HG02623 (cell line): ENCODE data around the gene ZNF598.

Source experiments
- ATAC-seq: cut with Tn5 transposase; IDR thresholded peaks from one replicate; pipeline ENCODE4 v1.9.1; 2021; ENCODE audit warnings: moderate library complexity; ENCODE audit not compliant: unreplicated experiment

ZNF598 gene

GRCh38 chr16:1991948-1992703 lies 17.5 kb downstream of the ZNF598 start:
- peak; percentile 41 for ATAC-seq

DNA sequence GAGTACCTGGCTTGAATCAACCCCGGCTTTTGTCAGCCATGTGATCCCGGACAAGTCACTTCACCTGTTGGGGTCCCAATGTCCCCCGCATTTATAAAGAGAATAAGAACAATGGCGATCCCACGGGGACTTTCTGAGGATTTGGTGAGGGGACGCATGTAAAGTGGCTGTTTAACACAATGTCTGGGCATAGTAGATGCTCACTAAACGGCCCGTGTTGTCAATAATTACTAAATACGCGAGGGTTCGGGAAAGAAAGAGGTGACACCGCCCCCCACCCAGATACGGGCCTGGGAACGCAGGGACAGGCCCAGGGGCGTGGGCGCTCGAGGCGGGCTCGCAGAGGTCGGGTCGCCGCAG lies 18.1 kb downstream of the ZNF598 start:
- no peak for ATAC-seq

- ATAC-seq: no peak
These were observed 18.5 kb downstream of the ZNF598 start for GRCh38 chr16:1991135-1991551.

GRCh38 chr16:1990351-1991134 lies 19.1 kb downstream of the ZNF598 start:
- no peak for ATAC-seq

DNA sequence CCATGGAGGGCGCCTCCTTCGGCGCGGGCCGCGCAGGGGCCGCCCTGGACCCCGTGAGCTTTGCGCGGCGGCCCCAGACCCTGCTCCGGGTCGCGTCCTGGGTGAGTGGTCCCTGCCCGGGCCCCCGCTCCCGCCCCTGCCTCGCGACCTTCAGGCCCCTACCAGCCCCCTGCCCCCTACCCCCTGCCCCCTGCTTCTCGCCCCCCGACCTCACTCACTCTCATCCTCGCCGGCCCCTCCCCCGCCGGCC lies 19.6 kb downstream of the ZNF598 start:
- ATAC-seq: no peak

DNA sequence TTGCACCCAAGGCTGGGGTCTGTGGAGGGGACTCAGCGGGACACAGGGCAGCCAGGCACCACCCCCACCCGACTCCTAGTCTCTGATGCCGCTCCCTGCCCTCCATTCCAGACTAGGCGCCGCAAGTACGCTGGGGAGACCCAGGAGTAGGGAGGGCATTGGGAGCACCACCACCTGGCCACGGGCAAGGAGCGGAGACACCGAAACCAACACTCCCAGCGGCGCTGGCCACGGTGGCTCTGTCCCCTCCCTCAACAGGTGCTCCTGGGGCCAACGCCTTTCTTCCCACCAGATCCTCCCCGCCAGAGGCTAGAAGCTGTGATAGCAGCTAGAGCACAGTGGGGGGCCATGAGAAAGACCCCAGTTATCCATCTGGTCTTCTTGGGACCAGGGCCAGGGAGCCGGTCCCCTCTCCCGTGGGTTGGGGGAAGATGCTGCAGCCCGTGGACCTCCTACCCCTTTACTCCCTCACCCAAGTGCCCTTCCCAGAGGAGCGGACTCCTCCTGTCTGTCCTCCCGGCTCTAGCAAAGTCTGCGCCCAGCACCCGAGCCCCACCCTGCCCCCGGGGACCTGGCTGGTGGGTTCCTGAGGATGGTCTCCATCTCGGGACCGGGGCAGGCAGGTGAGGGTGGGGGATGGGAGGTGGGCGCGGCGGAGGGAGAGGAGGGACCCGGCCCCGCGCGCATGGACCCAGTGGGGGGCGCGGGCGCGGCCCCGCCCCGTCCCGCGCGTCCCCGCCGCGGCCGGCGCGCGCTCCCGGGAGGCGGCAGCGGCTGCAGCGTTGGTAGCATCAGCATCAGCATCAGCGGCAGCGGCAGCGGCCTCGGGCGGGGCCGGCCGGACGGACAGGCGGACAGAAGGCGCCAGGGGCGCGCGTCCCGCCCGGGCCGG lies 20.2 kb downstream of the ZNF598 start, which contains the start of gene SYNGR3:
Gene SYNGR3 (plus strand): TSS at position 762 of the 892 bp plus-strand sequence. CDS start 133 bp downstream, outside the sequence.
- no peak for ATAC-seq

- ATAC-seq: no peak
These were observed 22.4 kb downstream of the ZNF598 start for GRCh38 chr16:1987198-1987597.

GRCh38 chr16:1985466-1986150 lies 24.0 kb downstream of the ZNF598 start:
- ATAC-seq: no peak

- no peak for ATAC-seq
These were observed 25.0 kb downstream of the ZNF598 start for GRCh38 chr16:1984347-1985225.

DNA sequence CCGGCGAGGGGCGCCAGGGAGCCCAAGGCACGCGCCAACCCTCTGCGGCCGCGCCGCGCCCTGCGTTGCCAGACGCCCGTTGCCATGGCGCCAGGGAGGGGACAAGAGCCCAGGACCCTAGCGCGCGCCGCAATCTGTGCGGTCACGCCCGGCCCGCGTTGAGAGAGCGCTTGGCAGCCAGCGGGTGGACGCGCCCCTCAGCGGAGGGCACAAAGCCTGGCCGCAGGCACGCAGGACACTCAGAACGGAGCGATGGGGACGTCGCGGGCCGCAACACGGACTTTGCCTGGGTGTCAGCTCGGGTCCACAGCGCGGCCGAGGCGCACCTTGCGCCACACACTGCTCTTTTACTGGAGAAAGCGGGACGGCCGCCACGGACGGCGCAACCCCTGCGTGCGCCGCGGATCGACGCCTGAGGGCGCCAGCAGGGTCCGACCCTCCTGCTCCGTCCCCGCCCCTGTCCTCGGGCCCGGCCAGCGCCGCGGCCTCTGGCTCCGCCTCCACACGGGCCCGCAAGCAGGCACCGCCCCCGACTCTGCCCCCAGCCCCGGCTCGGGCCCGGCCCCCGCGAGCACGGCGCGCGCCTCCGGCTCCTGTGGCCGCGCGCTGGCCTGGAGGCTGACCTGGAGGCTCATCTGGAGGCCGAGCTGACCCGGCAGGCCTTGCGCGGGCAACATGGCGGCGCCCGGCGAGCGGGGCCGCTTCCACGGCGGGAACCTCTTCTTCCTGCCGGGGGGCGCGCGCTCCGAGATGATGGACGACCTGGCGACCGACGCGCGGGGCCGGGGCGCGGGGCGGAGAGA lies 25.9 kb downstream of the ZNF598 start, which contains the start of gene GFER:
Gene GFER (plus strand): TSS at position 650 of the 803 bp plus-strand sequence. CDS start 26 bp downstream, at position 676.
- peak; percentile 70 for ATAC-seq

GRCh38 chr16:1982991-1983543 lies 26.6 kb downstream of the ZNF598 start:
- no peak for ATAC-seq

DNA sequence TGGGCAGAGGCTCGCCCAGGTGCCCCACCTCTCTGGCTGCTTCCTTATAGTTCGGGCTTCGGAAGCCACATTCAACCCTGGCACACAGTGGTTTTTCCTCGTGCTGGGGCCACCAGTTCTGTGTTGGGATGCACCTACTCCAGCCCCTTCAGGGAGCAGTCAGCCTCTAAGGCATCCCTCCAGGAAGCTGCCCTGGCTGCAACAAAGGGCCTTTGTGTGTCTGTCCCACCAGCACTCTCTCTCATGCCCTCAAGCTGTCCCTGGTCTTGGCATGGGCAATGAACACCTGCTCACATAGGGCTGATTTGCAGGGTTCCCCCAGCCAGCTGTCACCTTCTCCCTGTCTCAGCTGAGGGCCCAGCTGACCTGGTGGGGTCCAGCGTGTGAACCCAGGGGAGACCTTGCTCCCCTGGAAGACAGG lies 27.6 kb downstream of the ZNF598 start:
- no peak for ATAC-seq

DNA sequence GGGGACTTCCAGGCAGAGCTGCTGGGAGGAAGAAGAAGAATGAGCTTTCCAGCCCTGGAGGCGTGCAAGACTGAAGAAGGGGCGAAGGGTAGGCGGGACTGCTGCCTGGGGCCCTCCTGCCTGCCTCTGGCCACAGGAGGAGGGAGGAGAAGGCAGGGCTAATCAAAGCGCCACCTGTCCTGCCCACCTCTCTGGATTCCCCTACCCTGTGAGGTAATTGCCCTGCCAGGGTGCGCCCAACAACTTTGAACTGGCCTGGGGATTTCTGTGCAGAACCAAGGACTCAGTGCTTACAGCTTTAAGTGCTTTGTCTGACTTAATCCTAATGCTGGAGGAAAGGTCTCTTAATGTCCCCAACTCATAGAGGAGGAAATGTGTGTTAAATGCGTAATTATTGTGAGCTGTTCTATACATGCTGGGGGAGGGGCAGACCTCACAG lies 28.2 kb downstream of the ZNF598 start, which contains the start of gene NOXO1:
Gene NOXO1 (minus strand): TSS at position 72 of the 439 bp plus-strand sequence. CDS start 290 bp downstream, outside the sequence.
- no peak for ATAC-seq

DNA sequence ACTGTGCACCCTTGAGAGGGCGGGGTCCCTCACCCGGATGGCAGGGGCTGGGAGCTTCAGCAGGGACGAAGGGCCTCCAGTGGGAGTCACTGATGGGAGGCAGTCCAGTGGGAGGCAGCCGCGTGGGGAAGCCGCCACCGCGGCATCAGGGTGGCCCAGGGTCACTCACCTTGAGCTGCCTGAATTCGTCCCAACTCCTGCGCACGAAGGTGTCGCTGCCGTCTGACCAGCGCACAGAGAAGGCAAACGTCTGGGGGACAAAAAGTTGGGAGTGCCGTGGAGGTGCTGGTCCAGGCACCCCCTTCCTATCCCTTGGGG lies 28.9 kb downstream of the ZNF598 start:
- no peak for ATAC-seq

GRCh38 chr16:1980030-1980769 lies 29.4 kb downstream of the ZNF598 start:
- ATAC-seq: no peak

GRCh38 chr16:1979271-1980029 lies 30.2 kb downstream of the ZNF598 start:
- no peak for ATAC-seq

DNA sequence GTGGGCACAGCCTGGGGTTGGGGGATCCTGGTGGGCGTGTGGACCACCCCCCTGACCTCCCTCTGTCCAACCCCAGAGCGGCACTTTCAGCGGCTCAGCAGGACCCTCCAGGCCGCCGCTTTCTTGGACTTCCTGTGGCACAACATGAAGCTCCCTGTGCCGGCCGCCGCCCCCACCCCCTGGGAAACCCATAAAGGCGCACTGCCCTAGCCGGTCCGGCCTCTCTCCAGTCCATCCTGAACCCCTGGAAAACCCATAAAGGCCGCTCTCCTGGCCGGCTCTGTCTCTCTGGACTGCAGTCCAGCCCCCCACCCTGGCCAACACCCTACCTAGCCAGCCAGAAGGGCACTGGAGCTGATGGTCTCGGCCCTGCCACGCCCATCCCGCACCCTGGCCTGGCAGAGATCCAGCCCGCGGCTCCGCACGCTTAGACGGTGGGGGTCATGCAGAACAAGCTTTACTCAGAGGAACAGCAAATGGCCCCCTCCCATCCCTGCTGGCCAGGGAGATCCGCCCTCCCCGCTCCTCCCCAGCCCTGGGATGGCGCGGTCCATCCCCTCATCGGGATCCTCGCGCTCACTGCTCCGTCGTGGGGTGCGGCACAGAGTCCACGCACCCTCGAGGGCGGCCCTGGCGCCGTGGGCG lies 31.0 kb downstream of the ZNF598 start:
- no peak for ATAC-seq
